SK-N-SH (cell line): Measurements from ENCODE around the gene AP4M1. TPM values are rescaled to one million over a fixed set of nuclear protein-coding genes. Genes with fewer than 3 reads are reported as not detected.

Source experiments
- CTCF ChIA-PET: fragments of 300-600, 350-600 bp; formaldehyde crosslinking; extraction: SDS; loops from one replicate; lab custom pipeline; 2021; lab: Yijun Ruan, JAX
- POLR2A ChIA-PET: fragments of 350-600 bp; sonication (Branson Sonifier 250); formaldehyde crosslinking; extraction: SDS; loops from one replicate; lab custom pipeline; 2020; ENCODE audit warnings: antibody characterized with exemption, inconsistent platforms; lab: Yijun Ruan, JAX
- DNase-seq: peaks from one replicate; pipeline ENCODE4 v3.0.0; 2012
- H2AFZ ChIP-seq: fragments of 200-600 bp; sonication (generic); 2 replicates; pipeline ENCODE4 v1.8.1; 2016; ENCODE audit warnings: antibody characterized with exemption, mild to moderate bottlenecking, low read depth
- H3F3A ChIP-seq: fragments of 200-600 bp; sonication (generic); replicated peaks from 2 replicates; pipeline ENCODE3; 2016; ENCODE audit warnings: antibody characterized with exemption, mild to moderate bottlenecking; ENCODE audit not compliant: insufficient read depth
- H3K27ac ChIP-seq, 2 experiments: fragments of 200-500 bp in 1 of 2; fragments of 200-600 bp in 1 of 2; sonication (Bioruptor generic) in 1 of 2; sonication (generic), shearing (Covaris generic) in 1 of 2; 2 replicates each; pipeline versions ENCODE4 v1.5.1 to v1.6.1; 2014 to 2016; ENCODE audit warnings: low read depth in 2 of 2, inconsistent platforms in 1 of 2, low read length in 1 of 2, mild to moderate bottlenecking in 1 of 2, mixed read lengths in 1 of 2
- H3K27me3 ChIP-seq: fragments of 200-600 bp; sonication (generic), shearing (Covaris generic); 2 replicates; pipeline ENCODE4 v1.6.1; 2016; ENCODE audit warnings: mixed run types; ENCODE audit not compliant: insufficient read depth
- H3K36me3 ChIP-seq, 2 experiments: fragments of 200-500 bp in 1 of 2; fragments of 200-600 bp in 1 of 2; sonication (Bioruptor generic) in 1 of 2; sonication (generic) in 1 of 2; replicated peaks in 1 of 2; 2 replicates each; pipeline versions ENCODE3 to v1.5.1; 2014 to 2016; ENCODE audit warnings: low read length in 1 of 2, mild to moderate bottlenecking in 1 of 2; ENCODE audit not compliant: insufficient read depth in 2 of 2, control insufficient read depth in 1 of 2
- H3K4me1 ChIP-seq, 2 experiments: fragments of 200-500 bp in 1 of 2; fragments of 200-600 bp in 1 of 2; sonication (Bioruptor generic) in 1 of 2; sonication (generic), shearing (Covaris generic) in 1 of 2; 2 replicates each; pipeline versions ENCODE4 v1.5.1 to v1.6.1; 2014 to 2016; ENCODE audit warnings: low read depth in 1 of 2, low read length in 1 of 2, mixed run types in 1 of 2; ENCODE audit not compliant: insufficient read depth in 2 of 2, control insufficient read depth in 1 of 2
- H3K4me2 ChIP-seq: fragments of 200-600 bp; sonication (generic), shearing (Covaris generic); 2 replicates; pipeline ENCODE4 v1.6.1; 2017; ENCODE audit warnings: mixed run types
- H3K4me3 ChIP-seq, 2 experiments: fragments of 200-500 bp in 1 of 2; fragments of 200-600 bp in 1 of 2; sonication (Bioruptor generic) in 1 of 2; sonication (generic), shearing (Covaris generic) in 1 of 2; 2 replicates each; pipeline versions ENCODE4 v1.5.1 to v1.8.1; 2014 to 2016; ENCODE audit warnings: low read depth in 2 of 2, inconsistent platforms in 1 of 2, low read length in 1 of 2, mild to moderate bottlenecking in 1 of 2, mixed read lengths in 1 of 2, moderate library complexity in 1 of 2
- H3K79me2 ChIP-seq: fragments of 200-600 bp; sonication (generic); 2 replicates; pipeline ENCODE4 v1.8.1; 2017; ENCODE audit warnings: mild to moderate bottlenecking; ENCODE audit not compliant: insufficient read depth
- H3K9ac ChIP-seq: fragments of 200-600 bp; sonication (generic); 2 replicates; pipeline ENCODE4 v1.6.1; 2017; ENCODE audit warnings: mixed run types
- H3K9me2 ChIP-seq: fragments of 200-600 bp; sonication (generic); 2 replicates; pipeline ENCODE4 v1.6.1; 2017; ENCODE audit warnings: mixed run types
- H3K9me3 ChIP-seq: fragments of 200-600 bp; sonication (generic); 2 replicates; pipeline ENCODE4 v1.6.1; 2017; ENCODE audit warnings: mixed run types, mild to moderate bottlenecking, moderate library complexity
- H4K20me1 ChIP-seq: fragments of 200-600 bp; sonication (generic); 2 replicates; pipeline ENCODE4 v1.6.1; 2017; ENCODE audit warnings: mild to moderate bottlenecking, mixed run types; ENCODE audit not compliant: insufficient read depth
- ELF1 ChIP-seq: IDR thresholded peaks from 2 replicates; pipeline ENCODE4 v1.4.0; 2012
- EP300 ChIP-seq, 2 experiments: IDR thresholded peaks; 2 replicates each; pipeline versions ENCODE4 v1.4.0 to v1.6.1; 2012; ENCODE audit warnings: borderline replicate concordance in 1 of 2, low read depth in 1 of 2, low read length in 1 of 2
- EZH2phosphoT487 ChIP-seq: fragments of 200-600 bp; sonication (generic); IDR thresholded peaks from 2 replicates; pipeline ENCODE4 v1.6.1; 2017; ENCODE audit warnings: low read depth, mixed run types, mild to moderate bottlenecking, antibody characterized with exemption, moderate library complexity, borderline replicate concordance
- FOSL2 ChIP-seq: IDR thresholded peaks from 2 replicates; pipeline ENCODE4 v1.4.0; 2012; ENCODE audit warnings: low read depth, mild to moderate bottlenecking, moderate library complexity, borderline replicate concordance
- FOXJ3 ChIP-seq: sonication (generic); formaldehyde crosslinking; IDR thresholded peaks from 2 replicates; pipeline ENCODE4 v1.5.1; 2020; ENCODE audit warnings: mild to moderate bottlenecking, missing genetic modification reagents
- NRF1 ChIP-seq: IDR thresholded peaks from 2 replicates; pipeline ENCODE4 v1.6.1; 2012; ENCODE audit warnings: low read depth, mild to moderate bottlenecking, low read length
- POLR2AphosphoS5 ChIP-seq: IDR thresholded peaks from 2 replicates; pipeline ENCODE4 v1.6.1; 2012; ENCODE audit warnings: low read depth, low read length
- RFX5 ChIP-seq: IDR thresholded peaks from 2 replicates; pipeline ENCODE4 v1.6.1; 2012; ENCODE audit warnings: mild to moderate bottlenecking, improper control_type of control experiment, low read length
- SIN3A ChIP-seq: IDR thresholded peaks from 2 replicates; pipeline ENCODE4 v1.6.1; 2012; ENCODE audit warnings: low read depth, mild to moderate bottlenecking, low read length, moderate library complexity, borderline replicate concordance
- SMC3 ChIP-seq: IDR thresholded peaks from 2 replicates; pipeline ENCODE4 v1.6.1; 2012; ENCODE audit warnings: low read depth, low read length, improper control_type of control experiment
- WGBS: methylation state at CpG from one replicate; pipeline ENCODE4 v1.1.6; 2017; ENCODE audit warnings: low lambda C conversion rate; 5-methylcytosine and 5-hydroxymethylcytosine counted together
- polyA plus RNA-seq, 3 experiments: library from polyadenylated mRNA; depleted of rRNA; stranded (reverse); fragments of >200 nt; gene quantifications; 2 replicates each; pipeline ENCODE4 v1.2.3, GENCODE V29; 2012
- TF ChIP-seq, protein P1 (sequence below): IDR thresholded peaks from 2 replicates; pipeline ENCODE4 v1.6.1; 2012; ENCODE audit warnings: mild to moderate bottlenecking, low read depth, low read length, moderate library complexity
- TF ChIP-seq, protein P2 (sequence below): IDR thresholded peaks from 2 replicates; pipeline ENCODE4 v1.4.0; 2012; ENCODE audit warnings: low read depth, borderline replicate concordance
- TF ChIP-seq, protein P3 (sequence below): fragments of 150-350 bp; IDR thresholded peaks from 2 replicates; pipeline ENCODE4 v1.6.1; 2017; ENCODE audit warnings: antibody characterized with exemption, low read length, low read depth, borderline replicate concordance
- TF ChIP-seq, protein P4 (sequence below): IDR thresholded peaks from 2 replicates; pipeline ENCODE4 v1.4.0; 2012; ENCODE audit warnings: low read depth

AP4M1 gene
- polyA plus RNA-seq, 1 of the 3 experiments (the other 2 are of a cell fraction): 35.0 TPM

DNA sequence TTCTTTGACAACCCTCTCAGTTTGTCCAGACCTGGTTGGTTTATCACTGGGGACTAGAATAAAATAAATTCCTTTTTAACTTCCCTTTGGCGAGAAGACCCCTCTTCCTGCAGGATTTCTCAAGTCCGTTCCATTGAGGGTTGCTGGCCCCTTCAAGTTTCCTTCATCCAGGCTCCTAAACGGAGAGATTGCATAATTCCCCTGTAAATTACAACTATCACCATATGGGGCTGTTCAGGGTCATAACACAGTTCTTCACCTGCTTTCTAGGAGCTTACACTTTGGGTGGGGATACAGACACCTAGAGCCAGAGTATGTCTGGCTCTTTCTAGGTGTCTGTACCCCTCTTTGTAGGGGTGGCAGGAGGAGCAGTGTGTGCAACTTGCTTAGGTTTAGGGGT lies 15.9 kb upstream of the AP4M1 start:
- WGBS: 89% methylated on average over 3 of the region's 3 CpGs

More for the DNA sequence above, 15.9 kb upstream of the AP4M1 start:
- Histone ChIP-seq H3K27ac (peak overlapping the region in 1 of 2 experiments; percentile 98; a peak in 1 of 4 replicates), H3F3A (peaks cover 39% of the 10 kb centered on the region)
- no peak for TF ChIP-seq ELF1
- no peak for TF ChIP-seq RFX5
- TF ChIP-seq, protein P1, sequence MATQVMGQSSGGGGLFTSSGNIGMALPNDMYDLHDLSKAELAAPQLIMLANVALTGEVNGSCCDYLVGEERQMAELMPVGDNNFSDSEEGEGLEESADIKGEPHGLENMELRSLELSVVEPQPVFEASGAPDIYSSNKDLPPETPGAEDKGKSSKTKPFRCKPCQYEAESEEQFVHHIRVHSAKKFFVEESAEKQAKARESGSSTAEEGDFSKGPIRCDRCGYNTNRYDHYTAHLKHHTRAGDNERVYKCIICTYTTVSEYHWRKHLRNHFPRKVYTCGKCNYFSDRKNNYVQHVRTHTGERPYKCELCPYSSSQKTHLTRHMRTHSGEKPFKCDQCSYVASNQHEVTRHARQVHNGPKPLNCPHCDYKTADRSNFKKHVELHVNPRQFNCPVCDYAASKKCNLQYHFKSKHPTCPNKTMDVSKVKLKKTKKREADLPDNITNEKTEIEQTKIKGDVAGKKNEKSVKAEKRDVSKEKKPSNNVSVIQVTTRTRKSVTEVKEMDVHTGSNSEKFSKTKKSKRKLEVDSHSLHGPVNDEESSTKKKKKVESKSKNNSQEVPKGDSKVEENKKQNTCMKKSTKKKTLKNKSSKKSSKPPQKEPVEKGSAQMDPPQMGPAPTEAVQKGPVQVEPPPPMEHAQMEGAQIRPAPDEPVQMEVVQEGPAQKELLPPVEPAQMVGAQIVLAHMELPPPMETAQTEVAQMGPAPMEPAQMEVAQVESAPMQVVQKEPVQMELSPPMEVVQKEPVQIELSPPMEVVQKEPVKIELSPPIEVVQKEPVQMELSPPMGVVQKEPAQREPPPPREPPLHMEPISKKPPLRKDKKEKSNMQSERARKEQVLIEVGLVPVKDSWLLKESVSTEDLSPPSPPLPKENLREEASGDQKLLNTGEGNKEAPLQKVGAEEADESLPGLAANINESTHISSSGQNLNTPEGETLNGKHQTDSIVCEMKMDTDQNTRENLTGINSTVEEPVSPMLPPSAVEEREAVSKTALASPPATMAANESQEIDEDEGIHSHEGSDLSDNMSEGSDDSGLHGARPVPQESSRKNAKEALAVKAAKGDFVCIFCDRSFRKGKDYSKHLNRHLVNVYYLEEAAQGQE: no peak
- TF ChIP-seq, protein P2, sequence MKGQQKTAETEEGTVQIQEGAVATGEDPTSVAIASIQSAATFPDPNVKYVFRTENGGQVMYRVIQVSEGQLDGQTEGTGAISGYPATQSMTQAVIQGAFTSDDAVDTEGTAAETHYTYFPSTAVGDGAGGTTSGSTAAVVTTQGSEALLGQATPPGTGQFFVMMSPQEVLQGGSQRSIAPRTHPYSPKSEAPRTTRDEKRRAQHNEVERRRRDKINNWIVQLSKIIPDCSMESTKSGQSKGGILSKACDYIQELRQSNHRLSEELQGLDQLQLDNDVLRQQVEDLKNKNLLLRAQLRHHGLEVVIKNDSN: no peak
- TF ChIP-seq EP300 (IDR thresholded peaks at IDR 0.05; ENCODE audit: borderline replicate concordance in 1 of 2, low read depth in 1 of 2, low read length in 1 of 2): no peak
- no peak for TF ChIP-seq FOSL2
- TF ChIP-seq SMC3: no peak
- TF ChIP-seq, protein P3, sequence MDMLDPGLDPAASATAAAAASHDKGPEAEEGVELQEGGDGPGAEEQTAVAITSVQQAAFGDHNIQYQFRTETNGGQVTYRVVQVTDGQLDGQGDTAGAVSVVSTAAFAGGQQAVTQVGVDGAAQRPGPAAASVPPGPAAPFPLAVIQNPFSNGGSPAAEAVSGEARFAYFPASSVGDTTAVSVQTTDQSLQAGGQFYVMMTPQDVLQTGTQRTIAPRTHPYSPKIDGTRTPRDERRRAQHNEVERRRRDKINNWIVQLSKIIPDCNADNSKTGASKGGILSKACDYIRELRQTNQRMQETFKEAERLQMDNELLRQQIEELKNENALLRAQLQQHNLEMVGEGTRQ: no peak
- no peak for TF ChIP-seq POLR2AphosphoS5
- no peak for TF ChIP-seq FOXJ3 (CRISPR knock-in tag)
- no peak for TF ChIP-seq NRF1
- TF ChIP-seq, protein P4, sequence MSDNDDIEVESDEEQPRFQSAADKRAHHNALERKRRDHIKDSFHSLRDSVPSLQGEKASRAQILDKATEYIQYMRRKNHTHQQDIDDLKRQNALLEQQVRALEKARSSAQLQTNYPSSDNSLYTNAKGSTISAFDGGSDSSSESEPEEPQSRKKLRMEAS: no peak
- TF ChIP-seq EZH2phosphoT487: no peak
- TF ChIP-seq SIN3A: no peak
- TF ChIP-seq, all 33 proteins: peak for 0
- no peak overlapping the region for H3K4me3 ChIP-seq
- ChIA-PET POLR2A (interaction anchor here (1.8 kb wide), 1 partner anchor 15 kb away, joined by 7 read pairs; the partner anchor contains the start of genes AP4M1 and MCM7), CTCF (interaction anchor here (1.0 to 8.5 kb wide), 4 partner anchors 12 to 92 kb away, joined by 4 to 59 read pairs (median 22); partner anchors contain the start of genes AP4M1 and MCM7)
- no peaks in the 10 kb centered on the region for H3K27me3 ChIP-seq
- peaks cover 11 to 29% of the 10 kb centered on the region in 2 experiments; a peak in 3 of 4 replicates for H3K4me1 ChIP-seq
- peaks cover under 1 to 4% of the 10 kb centered on the region in 2 experiments for H3K36me3 ChIP-seq
- no peaks in the 10 kb centered on the region for H3K9me3 ChIP-seq
- H3K9ac ChIP-seq: no peak overlapping the region
- DNase-seq: no peak
- no peak overlapping the region for H2AFZ ChIP-seq
- no peaks in the 10 kb centered on the region for H3K9me2 ChIP-seq
- peaks cover 38% of the 10 kb centered on the region for H3K79me2 ChIP-seq
- no peaks in the 10 kb centered on the region for H4K20me1 ChIP-seq
- H3K4me2 ChIP-seq: no peak overlapping the region
